Psoas muscle (tissue), 8 donors: ENCODE results near the gene KRT71. TPM values are rescaled to one million over a fixed set of nuclear protein-coding genes. Genes with fewer than 3 reads are reported as not detected.

Source experiments
- ATAC-seq, 4 donors: fragments of 200-7000 bp; cut with Tn5 transposase; one replicate each; pipeline ENCODE4 v1.9.1; 2020; ENCODE audit warnings: moderate library complexity in 3 of 4, mild to moderate bottlenecking in 2 of 4
- DNase-seq, 2 donors: peaks; one replicate each; pipeline ENCODE4 v3.0.0-alpha.2; 2020
- H3K27ac ChIP-seq: fragments of 200-600 bp; one replicate; pipeline ENCODE4 v1.8.0; 2022
- H3K27me3 ChIP-seq, 3 donors: fragments of 200-600 bp in 1 of 3; one replicate each; pipeline versions ENCODE4 v1.6.1 to v1.8.0; 2013 to 2022; ENCODE audit warnings: low read length in 2 of 3, mild to moderate bottlenecking in 2 of 3, moderate library complexity in 1 of 3; ENCODE audit not compliant: insufficient read depth in 3 of 3
- H3K36me3 ChIP-seq, 2 donors: fragments of 200-600 bp in 1 of 2; one replicate each; pipeline versions ENCODE4 v1.6.1 to v1.8.0; 2013 to 2022; ENCODE audit warnings: low read depth in 1 of 2, mild to moderate bottlenecking in 1 of 2, moderate library complexity in 1 of 2; ENCODE audit not compliant: insufficient read depth in 1 of 2
- H3K4me1 ChIP-seq: fragments of 200-600 bp; one replicate; pipeline ENCODE4 v1.8.0; 2022
- H3K4me3 ChIP-seq: fragments of 200-600 bp; one replicate; pipeline ENCODE4 v1.8.0; 2022; ENCODE audit warnings: mild to moderate bottlenecking
- H3K9me3 ChIP-seq: fragments of 200-600 bp; one replicate; pipeline ENCODE4 v1.8.0; 2022
- WGBS, 3 donors: extraction: QIAGEN DNeasy Blood & Tissue Kit; methylation state at CpG; one replicate each; pipeline versions ENCODE4 v1.1.6 to v1.1.7; 2013; 5-methylcytosine and 5-hydroxymethylcytosine counted together
- intact Hi-C, 2 donors: fragments of 100-400 bp; cut with DNase I; formaldehyde crosslinking; loops; one replicate each; pipeline versions ENCODE4 v1.11.0 to v1.14.2; 2022
- polyA plus RNA-seq, 3 donors: library from polyadenylated mRNA; stranded (reverse); fragments of 200-250 nt; gene quantifications; one replicate each; pipeline ENCODE4 v1.2.3, GENCODE V29; 2013
- total RNA-seq, 4 donors: library from RNA; stranded (reverse); fragmentation: NEBNext Ultra II Directional in 2 of 4; extraction: Animal tissue kit (Norgen Biotek cat#: 25700) in 2 of 4; gene quantifications; one replicate each; pipeline versions ENCODE4 v1.2.1 to v1.2.4, GENCODE V29; 2021 to 2023
- TF ChIP-seq, protein P1 (sequence below): fragments of 200-600 bp; IDR thresholded peaks from one replicate; pipeline ENCODE4 v1.8.0; 2022; ENCODE audit warnings: antibody characterized with exemption
- donor health status: healthy with polysubstance abuse.
- donor health status: DM: no; HTN: no; CAD: no; lungs with moderate emphysema.
- donor health status: Bipolar disorder and iron deficiency.
- donor health status: healthy.
- donor health status: DM: yes; HTN: yes; CAD: no.
- donor health status: DM: no; HTN: no; CAD: no.
- donor health status: DM: no; HTN: no; CAD: no.
- donor health status: DM: yes; HTN: yes; CAD: no.

The KRT71 gene
- total and polyA plus RNA-seq, 7 donors: not detected

DNA sequence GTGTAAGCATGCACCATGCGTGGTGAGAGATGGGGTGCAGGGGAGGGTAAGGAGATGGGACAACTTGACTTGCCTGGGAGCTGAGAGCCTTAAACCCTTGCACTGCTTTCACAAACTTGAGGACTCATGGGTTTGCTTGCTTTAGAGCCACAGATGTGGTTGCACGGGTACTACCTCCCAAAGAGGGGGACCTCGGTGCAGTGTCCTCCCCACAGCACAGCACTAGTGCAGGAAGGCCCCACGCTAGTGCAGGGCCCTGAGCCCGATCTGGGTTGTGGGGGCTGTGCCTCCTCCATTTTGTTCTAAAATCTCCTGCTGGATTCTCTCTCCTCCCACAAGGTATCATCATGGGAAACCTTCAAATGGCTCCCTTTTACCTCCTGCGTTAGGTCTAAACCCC, 37.1 kb upstream of the KRT71 start:
- intact Hi-C loops: no loop called here
- no peaks in the 10 kb centered on the region for H3K9me3 ChIP-seq
- H3K36me3 ChIP-seq: no peaks in the 10 kb centered on the region
- H3K4me1 ChIP-seq: no peaks in the 10 kb centered on the region
- H3K4me3 ChIP-seq: no peak overlapping the region
- ATAC-seq: no peak
- TF ChIP-seq, protein P1, sequence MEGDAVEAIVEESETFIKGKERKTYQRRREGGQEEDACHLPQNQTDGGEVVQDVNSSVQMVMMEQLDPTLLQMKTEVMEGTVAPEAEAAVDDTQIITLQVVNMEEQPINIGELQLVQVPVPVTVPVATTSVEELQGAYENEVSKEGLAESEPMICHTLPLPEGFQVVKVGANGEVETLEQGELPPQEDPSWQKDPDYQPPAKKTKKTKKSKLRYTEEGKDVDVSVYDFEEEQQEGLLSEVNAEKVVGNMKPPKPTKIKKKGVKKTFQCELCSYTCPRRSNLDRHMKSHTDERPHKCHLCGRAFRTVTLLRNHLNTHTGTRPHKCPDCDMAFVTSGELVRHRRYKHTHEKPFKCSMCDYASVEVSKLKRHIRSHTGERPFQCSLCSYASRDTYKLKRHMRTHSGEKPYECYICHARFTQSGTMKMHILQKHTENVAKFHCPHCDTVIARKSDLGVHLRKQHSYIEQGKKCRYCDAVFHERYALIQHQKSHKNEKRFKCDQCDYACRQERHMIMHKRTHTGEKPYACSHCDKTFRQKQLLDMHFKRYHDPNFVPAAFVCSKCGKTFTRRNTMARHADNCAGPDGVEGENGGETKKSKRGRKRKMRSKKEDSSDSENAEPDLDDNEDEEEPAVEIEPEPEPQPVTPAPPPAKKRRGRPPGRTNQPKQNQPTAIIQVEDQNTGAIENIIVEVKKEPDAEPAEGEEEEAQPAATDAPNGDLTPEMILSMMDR: no peak
- no peak overlapping the region for H3K27ac ChIP-seq
- 91 to 94% (median 92%) methylated on average over 6 of the region's 6 CpGs for WGBS, 3 donors
- DNase-seq: no peak
- peaks cover 0 to 2% (median 0%) of the 10 kb centered on the region in 3 donors for H3K27me3 ChIP-seq

DNA sequence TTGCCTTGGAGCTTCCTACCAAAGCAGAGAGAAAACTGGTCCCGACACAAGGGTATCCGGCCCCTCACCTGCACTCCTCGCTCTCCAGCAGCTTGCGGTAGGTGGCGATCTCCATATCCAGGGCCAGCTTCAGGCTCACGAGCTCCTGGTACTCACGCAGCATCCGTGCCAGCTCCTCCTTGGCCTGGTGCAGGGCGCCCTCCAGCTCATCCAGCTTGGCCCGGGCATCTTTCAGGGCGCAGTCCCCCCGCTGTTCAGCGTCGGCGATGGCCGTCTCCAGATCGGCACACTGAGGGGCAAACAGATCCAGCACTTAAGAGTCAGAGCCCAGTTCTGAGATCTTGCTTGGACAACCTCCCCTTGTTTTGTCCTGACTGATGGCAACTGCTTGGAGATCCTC, 34.6 kb upstream of the KRT71 start:
- no peak for ATAC-seq
- no peaks in the 10 kb centered on the region for H3K9me3 ChIP-seq
- intact Hi-C loops: loop anchor here in 1 of 2 donors (10.0 kb wide), 1 partner anchor 287 kb away; no protein-coding TSS in a partner anchor

DNA sequence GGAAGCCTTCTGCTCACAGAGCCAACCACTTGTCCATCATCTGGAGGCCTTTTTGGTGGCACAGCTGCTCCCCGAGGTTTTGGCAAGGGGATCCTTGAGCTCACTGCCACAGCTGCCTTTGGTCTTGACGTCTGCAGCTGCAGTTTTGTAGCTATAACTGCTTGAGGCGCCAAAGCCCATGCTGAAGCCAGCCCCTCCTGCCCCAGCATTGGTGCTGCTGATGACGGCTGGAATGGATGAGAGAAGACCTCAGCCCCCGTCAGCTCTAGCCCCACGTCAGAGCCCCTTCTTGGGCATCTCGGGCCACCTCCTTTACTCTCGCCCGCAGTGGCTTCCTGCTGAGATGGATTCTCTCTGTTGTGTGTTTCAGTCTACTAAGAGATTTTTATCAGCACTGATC, 33.0 kb upstream of the KRT71 start:
- no peak overlapping the region for H3K4me3 ChIP-seq
- intact Hi-C loops: loop anchor here in 1 of 2 donors (10.0 kb wide), 1 partner anchor 289 kb away; no protein-coding TSS in a partner anchor
- no peaks in the 10 kb centered on the region for H3K9me3 ChIP-seq
- WGBS, 3 donors: 30 to 40% (median 37%) methylated on average over 9 of the region's 9 CpGs
- no peak for ATAC-seq
- no peak overlapping the region for H3K27ac ChIP-seq
- no peak for DNase-seq
- TF ChIP-seq, protein P1: no peak
- no peaks in the 10 kb centered on the region for H3K4me1 ChIP-seq
- no peaks in the 10 kb centered on the region for H3K36me3 ChIP-seq
- no peaks in the 10 kb centered on the region for H3K27me3 ChIP-seq

More for the DNA sequence above, 34.6 kb upstream of the KRT71 start:
- Histone ChIP-seq H3K27ac (no peak overlapping the region), H3K4me3 (no peak overlapping the region), H3K4me1 (no peaks in the 10 kb centered on the region), H3K36me3 (no peaks in the 10 kb centered on the region), H3K27me3 (peaks cover 0 to 2% (median 0%) of the 10 kb centered on the region in 3 donors)
- WGBS, 3 donors: 87 to 92% (median 89%) methylated on average over 17 of the region's 17 CpGs
- DNase-seq: no peak
- TF ChIP-seq, protein P1: no peak

DNA sequence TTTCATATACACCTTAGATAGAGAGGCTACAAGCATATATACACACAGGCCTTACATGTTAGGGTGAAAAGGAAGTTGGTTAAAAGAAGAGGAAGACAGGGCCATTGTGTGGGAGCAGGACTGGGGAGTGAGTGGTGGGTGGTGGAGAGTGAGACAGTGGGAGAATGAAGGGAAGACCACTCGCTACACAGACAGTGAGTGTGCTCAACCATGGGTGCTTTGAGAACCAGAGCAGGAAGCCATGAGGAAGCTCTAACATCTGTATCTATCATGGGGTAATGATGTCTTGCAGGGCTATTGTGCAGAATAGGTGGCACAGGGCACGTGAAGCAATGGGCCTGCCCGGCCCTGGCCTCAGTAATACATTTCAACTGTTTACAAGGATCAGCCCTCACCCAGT, 32.1 kb upstream of the KRT71 start:
- no peak for ATAC-seq
- TF ChIP-seq, protein P1: no peak
- H3K36me3 ChIP-seq: no peaks in the 10 kb centered on the region
- H3K9me3 ChIP-seq: no peaks in the 10 kb centered on the region
- H3K27me3 ChIP-seq: no peaks in the 10 kb centered on the region
- no peaks in the 10 kb centered on the region for H3K4me1 ChIP-seq
- intact Hi-C loops: loop anchor here in 1 of 2 donors (10.0 kb wide), 1 partner anchor 290 kb away; no protein-coding TSS in a partner anchor
- no peak overlapping the region for H3K4me3 ChIP-seq
- DNase-seq: no peak
- no peak overlapping the region for H3K27ac ChIP-seq
- whole genome bisulfite sequencing, 3 donors: 88 to 97% (median 94%) methylated on average over 3 of the region's 3 CpGs

DNA sequence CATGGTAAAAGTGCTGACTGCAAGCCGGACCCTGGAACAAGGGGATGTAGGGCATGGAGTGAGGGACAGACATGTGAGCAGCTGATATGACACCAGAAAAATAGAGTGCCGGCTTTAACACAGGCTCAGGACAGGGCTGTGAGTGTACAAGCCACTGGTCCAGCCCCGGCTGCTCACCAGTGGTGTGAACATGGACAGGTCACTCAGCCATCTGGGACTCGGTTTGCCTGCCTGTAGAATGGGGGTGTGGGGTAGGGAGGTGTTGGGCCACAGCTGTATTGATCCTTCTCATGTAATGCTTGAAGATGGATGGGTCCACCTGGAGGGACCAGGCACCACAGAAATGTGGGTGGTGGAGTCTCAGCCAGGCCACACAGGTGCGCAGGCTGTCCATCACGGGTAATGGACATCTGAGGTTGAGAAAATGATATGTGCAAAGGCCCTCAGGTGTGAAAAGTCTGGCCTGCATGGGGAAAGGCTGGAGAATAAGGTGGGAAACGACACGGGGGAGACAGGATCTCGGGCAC, 31.3 kb upstream of the KRT71 start:
- intact Hi-C loops: loop anchor here (5.0 to 10.0 kb wide), 2 partner anchors 291 to 393 kb away; no protein-coding TSS in a partner anchor
- H3K9me3 ChIP-seq: no peaks in the 10 kb centered on the region
- no peak for DNase-seq
- H3K27ac ChIP-seq: no peak overlapping the region
- peaks cover 0 to 2% (median 0%) of the 10 kb centered on the region in 3 donors for H3K27me3 ChIP-seq
- H3K4me3 ChIP-seq: no peak overlapping the region
- TF ChIP-seq, protein P1: no peak
- 84 to 96% (median 94%) methylated on average over 9 of the region's 9 CpGs for WGBS, 3 donors
- no peaks in the 10 kb centered on the region for H3K36me3 ChIP-seq
- no peak for ATAC-seq
- no peaks in the 10 kb centered on the region for H3K4me1 ChIP-seq
